HUDEP-2 (cell line): ENCODE measurements around the gene PRSS57.

Experiments used
- DNase-seq, 76 experiments: peaks; one replicate each; lab custom pipeline; 2025; ENCODE audit not compliant: unreplicated experiment in 76 of 76; lab: John Stamatoyannopoulos, UW

The PRSS57 gene

GRCh38 chr19:639253-640160, 55.7 kb downstream of the PRSS57 start, which contains the start of gene FGF22:
Gene FGF22, plus strand, starts transcription at chr19:639879. Its CDS starts 47 bp downstream, at chr19:639926.
- peak in 70 of 76 experiments; percentile 43 to 99 (median 92) for DNase-seq

- no peak for DNase-seq
These were observed 56.4 kb downstream of the PRSS57 start for GRCh38 chr19:638906-639252.
